HG02678 (cell line): ENCODE data around the gene SETD1B.

Experiments
- ATAC-seq: cut with Tn5 transposase; IDR thresholded peaks from one replicate; pipeline ENCODE4 v1.9.1; 2021; ENCODE audit warnings: mild to moderate bottlenecking, moderate library complexity; ENCODE audit not compliant: unreplicated experiment

Gene SETD1B

DNA sequence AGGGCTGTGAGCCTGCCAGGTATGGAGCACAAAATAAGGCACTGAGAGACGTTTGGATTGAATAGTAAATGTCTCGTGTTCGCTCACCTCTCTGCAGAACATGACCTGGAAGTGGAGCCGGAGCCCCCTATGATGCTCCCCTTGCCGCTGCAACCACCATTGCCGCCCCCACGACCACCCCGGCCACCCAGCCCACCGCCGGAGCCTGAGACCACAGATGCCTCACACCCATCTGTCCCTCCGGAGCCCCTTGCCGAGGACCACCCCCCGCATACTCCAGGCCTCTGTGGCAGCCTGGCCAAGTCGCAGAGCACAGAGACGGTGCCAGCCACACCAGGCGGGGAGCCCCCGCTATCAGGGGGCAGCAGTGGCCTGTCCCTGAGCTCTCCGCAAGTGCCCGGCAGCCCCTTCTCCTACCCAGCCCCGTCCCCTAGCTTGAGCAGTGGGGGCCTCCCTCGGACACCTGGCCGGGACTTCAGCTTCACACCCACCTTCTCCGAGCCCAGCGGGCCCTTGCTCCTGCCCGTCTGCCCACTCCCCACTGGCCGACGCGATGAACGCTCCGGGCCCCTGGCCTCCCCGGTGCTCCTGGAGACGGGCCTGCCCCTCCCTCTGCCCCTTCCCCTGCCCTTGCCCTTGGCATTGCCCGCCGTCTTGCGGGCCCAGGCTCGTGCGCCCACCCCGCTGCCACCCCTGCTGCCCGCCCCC lies 18.7 kb downstream of the SETD1B start:
- ATAC-seq, result no peak

DNA sequence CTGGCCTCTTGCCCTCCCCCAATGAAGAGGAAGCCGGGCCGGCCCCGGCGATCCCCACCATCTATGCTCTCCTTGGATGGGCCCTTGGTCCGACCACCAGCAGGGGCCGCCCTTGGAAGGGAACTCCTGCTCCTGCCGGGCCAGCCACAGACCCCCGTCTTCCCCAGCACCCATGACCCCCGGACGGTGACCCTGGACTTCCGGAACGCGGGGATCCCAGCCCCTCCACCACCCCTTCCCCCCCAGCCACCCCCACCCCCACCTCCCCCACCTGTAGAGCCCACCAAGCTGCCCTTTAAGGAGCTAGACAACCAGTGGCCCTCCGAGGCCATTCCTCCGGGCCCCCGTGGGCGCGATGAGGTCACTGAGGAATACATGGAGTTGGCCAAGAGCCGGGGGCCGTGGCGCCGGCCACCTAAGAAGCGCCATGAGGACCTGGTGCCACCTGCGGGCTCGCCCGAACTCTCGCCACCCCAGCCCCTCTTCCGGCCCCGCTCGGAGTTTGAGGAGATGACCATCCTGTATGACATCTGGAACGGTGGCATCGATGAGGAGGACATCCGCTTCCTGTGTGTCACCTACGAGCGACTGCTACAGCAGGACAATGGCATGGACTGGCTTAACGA lies 19.4 kb downstream of the SETD1B start:
- no peak for ATAC-seq

DNA sequence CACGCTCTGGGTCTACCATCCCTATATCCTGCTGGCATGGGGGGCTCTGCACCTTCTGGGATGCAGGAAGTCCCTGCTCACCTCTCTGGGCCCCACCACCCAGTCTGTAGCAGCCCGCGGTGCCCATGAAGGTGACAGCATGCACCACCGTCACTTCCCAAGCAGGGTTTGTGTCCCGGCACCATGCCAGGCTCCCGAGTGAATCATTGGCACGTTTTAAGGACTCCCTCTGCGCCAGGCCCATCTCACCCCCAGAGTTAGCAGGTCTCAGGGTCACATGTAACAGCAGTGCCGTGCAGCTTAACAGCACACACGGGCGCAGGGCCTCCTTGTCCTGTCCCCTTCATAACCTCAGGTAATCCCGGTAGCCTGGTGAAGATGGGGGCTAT lies 19.9 kb downstream of the SETD1B start:
- ATAC-seq, result no peak

DNA sequence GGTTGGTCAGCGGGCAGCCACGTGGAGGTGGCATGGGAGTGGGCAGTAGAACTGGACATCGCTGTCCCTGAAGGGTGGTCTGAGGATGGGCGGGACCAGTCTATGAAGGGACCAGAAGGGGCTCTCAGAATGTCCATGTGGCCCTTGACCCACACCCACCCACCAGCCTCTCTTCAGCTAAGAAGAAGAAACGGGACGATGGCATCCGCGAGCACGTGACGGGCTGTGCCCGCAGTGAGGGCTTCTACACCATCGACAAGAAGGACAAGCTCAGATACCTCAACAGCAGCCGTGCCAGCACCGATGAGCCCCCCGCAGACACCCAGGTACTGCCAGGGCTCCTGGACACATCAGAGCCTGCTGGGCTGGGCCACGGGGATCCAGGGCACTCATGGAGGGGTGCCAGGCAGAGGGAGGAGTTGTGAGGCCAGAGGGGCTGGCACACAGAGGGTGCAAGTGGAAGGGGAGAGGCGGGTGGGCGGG lies 21.3 kb downstream of the SETD1B start:
- no peak for ATAC-seq

DNA sequence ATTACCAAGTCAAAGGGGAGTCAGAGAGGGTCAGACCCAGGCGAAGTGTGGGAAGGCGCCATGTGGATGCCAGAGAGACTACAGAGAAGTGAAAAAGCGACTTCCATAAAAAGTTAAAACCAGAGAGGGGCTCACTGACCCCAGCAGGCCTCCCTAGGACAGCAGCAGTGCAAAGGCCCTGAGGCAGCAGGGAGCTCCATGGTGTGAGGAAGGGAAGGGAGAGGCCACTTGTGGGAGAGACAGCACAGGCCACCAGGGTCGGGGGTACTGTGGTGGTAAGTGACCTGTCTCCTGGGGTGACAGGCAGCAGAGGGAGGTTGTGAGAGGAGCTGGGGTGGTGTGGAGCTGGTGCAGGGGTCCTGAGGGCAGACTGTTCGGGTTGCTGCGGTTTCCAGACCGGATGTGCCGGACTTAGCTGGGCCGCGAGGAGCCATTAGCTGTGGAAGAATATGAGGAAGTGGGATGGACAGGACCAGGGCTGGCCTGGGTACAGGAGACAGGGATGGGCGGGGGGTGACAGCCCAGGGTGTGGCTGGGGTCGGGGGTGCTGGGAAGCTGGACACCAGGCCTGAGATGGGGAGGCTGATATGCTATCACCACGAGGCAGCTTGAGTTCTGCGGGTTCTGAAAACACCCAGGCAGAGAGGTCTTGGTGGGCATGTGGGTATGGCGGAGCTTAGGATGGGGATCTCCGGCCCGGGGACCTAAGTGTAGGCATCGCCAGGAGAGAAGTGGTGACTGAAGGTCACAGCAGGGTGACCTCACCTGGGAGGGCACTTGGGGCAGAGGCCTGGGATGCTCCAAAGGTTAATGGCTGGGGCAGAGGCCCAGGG lies 22.7 kb downstream of the SETD1B start:
- ATAC-seq, result no peak

DNA sequence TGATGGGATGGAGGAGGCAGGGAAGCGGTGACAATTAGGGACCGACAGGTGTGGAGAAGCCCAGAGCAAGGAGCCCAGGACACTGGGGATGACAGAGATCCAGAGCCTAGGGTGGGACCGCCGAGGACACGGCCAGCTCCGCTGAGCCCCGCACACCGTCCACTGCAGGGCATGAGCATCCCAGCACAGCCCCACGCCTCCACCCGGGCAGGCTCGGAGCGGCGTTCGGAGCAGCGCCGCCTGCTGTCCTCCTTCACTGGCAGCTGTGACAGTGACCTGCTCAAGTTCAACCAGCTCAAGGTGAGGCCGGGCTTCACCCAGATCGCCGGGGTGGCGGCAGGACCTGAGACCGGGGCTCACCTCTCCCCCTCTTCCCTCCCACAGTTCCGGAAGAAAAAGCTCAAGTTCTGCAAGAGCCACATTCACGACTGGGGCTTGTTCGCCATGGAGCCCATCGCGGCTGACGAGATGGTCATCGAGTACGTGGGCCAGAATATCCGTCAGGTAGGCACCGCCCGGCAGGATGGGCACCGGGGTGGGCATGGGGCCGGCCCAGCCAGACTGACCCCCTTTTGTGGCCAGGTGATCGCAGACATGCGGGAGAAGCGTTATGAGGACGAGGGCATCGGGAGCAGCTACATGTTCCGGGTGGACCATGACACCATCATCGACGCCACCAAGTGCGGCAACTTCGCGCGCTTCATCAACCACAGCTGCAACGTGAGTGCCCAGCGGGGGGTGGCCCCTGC lies 23.7 kb downstream of the SETD1B start:
- ATAC-seq, result no peak

DNA sequence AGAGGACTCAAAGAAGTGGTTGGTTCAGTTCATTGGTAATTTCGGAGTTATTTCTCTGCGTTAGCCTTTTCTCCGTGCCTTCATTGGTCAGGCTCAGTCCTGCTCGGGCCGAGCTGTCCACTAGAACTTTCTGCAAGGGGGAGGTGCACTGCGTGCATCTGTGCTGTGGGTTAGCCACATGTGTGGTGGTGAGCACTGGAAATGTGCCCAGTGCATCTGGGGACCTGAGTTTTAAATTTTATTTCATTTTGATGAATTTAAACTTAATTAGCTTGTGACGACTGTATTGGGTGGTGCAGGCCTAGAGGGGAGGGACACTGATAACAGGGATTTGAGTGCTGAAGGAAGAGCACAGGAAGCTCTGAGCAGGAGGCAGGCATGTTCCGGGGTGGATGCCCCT lies 24.5 kb downstream of the SETD1B start:
- no peak for ATAC-seq

DNA sequence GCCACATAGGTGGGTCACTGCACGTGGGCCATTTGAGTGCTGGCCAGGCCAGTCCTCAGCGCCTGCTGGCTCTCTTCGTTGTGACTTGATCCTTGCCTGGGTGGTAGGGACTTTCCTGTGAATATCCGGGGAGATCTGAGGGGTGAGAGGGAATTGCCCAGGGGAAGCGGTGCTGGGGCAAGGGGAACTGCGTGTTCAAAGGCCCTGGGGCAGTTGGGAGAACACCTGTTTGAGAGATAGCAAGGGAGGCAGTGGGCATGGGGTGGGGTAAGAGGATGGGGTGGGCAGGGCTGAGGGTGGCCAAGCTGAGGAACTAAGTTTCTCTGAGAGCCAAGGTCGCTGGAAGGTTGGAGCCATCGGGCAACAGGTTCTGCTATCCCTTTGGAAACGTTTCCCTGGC lies 25.0 kb downstream of the SETD1B start:
- ATAC-seq, result no peak

DNA sequence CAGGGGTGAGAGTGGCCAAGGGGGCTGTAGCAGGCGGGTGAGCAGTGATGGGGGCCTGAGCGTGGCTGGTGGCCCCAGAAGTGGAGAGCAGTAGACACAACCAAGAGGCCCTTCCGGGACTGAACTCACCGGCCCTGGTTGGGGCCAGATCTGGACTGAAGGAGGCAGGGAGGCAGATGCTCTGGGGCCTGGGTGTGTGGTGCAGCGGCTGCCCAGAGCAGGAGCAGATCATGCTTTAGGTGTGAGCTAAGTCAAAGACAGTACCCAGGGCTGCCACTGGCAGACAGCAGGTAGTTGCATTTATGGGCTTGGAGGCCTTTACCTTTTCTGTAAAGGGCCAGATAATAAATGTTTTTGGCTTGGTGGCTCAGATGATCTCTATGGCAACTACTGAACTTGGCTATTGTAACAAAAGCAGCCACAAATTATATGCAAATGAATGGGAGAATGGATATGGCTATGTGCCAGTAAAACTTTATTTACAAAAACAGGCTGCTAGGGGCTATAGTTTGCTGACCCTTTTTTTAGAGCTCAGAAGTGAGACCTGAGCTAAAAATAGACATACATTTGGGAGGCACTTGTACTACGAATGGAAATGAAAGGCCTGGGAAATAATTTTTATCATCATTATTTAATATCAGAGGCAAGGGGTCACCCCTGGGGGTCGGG lies 25.6 kb downstream of the SETD1B start:
- no peak for ATAC-seq

DNA sequence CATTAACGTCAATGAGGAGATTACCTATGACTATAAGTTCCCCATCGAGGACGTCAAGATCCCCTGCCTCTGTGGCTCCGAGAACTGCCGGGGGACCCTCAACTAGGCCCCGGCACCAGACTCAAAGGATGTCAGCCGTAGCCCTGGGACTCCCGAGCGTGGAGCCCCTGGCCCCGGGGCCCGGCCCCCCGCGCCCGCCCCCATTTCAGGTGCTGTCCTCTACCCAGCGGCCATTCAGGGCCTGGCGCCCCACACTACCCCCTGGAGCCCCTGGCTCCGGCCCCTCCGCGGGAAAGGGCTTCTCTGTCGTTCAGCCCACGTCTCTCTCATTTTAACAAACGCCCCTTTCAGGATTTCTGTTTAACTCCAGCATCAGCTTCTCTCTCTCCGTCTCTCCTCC lies 26.3 kb downstream of the SETD1B start:
- ATAC-seq, result no peak

DNA sequence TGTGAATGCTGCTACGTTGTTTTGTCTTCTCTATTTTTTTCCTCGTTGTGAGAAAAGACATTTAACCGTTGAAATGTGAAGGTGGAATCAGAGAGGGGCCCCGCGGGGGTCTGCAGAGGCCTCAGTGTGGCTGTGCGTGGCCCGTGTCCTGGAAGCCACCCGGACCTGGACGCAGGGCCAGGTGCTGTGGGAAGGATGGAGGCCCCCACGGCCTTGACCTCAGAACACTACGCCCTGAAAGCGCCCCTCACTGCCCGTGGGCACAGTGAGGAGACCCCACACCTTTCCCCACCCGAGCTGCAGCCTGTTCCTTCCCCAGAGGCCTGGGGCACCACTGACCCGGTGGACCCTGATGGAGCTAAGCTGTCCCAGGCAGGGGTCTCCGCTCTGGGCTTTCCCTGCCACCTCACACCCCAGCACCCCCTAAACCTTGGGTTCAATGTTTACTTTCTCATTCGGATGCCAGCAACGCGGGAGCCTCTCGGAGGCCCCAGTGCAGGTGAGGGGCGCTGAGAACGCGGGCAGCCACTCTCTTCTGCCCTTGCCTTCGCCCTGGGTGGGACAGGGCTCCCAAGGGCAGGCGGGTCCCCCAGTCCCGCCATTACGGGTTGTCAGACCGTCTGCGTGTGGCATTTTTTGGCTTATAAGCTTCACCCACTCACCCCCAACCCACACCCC lies 26.9 kb downstream of the SETD1B start:
- ATAC-seq, result no peak

DNA sequence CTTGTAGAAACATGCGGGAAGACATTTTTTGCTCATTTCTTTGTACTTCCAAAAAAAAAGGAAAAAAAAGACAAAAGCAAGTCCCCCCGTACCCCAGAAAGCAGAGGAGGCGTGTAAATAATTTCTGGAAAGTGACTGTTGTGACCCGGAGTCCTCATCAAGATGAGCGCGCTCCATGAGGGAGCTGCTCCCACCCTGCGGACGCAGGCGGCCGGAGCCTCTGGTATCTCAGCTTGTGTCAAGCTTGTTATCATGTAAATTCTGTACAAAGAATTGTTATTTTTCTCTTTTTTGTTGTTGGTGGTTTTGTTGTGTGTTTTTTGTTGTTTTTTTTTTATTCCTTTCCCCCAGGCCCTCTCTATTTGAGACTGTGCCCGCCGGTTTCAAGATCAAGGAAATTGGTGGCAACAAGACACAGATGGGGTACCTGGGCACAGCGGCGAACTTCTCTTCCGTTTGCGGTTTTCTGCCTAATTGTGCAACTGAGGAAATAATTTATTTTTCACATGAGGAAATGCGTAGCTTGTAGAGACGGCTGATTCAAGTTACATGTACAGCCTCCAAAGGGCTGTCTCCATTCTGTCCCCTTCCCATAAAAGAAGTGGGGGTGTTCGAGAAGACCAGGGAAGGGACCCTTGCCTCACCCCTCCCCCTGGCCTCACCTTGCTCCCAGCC lies 27.9 kb downstream of the SETD1B start:
- no peak for ATAC-seq

DNA sequence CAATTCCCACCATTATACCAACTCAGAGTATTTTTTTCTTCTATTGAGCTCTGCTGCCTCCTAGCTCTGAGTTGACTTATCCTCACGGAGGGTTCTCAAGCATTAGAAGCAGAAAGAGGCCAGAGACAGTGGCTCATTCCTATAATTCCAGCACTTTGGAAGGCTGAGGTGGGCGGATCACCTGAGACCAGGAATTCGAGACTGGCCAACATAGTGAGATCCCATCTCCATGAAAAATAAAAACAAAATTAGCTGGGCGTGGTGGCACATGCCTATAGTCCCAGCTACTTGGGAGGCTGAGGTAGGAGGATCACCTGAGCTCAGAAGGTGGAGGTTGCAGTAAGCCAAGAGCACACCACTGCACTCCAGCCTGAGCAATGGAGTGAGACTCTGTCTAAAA lies 33.9 kb downstream of the SETD1B start:
- ATAC-seq, result no peak

DNA sequence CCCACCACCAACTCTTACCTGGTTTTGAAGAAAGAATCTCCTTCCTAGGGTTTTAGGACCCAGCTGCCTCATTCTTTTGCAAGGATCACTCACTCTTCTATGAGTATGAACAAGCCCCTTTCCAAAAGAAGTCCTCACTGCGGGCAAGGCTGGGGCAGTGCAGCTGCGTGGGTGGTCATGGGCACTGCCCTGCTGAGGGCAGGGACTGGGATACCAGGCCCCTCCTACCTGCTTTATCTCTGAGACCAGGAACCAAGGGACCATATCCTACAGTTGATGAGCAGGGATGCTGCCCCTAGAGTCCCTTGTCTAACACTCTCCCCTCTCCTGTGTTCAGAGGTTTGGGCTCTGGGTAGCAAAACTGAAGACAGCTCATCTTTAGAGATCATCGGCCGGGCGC lies 34.3 kb downstream of the SETD1B start:
- no peak for ATAC-seq

DNA sequence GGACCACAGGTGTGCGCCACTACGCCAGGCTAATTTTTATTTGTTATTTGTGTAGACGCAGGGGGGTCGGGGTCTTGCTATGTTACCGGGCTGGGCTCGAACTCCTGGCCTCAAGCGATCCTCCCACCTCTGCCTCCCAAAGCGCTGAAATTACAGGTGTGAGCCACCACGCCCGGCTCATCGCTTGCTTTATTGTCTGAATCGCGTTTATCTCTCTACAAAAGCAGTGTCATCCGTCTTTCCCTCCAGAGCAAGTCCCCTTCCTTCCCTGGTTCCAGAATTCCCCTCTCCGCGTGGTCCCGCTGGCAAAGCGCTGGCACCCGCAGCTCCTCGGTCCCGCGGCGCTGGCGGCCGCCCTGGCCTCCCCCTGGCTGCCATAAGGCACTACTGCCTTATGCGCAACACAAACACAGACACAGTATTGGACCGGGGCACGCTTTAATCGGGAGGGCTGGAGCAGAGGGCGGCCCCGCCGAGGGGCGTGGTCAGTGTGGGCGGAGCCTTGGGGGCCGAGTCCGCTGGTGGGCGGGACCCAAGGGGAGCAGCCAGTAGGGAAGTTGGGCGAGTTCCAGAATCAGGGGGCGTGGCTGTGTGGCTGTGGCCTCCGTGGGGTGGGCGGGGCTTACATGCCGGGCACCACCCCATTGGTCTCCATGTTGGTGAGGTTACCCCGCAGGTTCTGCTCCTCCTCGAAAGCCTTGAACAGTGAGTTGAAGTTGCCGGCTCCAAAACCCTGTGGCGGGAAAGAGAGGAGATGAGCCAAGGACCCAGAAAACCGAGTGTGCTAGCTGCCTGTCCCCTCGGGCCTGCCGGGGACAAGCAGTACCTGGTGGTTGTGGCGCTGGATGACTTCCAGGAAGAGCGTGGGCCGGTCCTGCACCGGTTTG lies 35.5 kb downstream of the SETD1B start:
- peak; percentile 95 for ATAC-seq

DNA sequence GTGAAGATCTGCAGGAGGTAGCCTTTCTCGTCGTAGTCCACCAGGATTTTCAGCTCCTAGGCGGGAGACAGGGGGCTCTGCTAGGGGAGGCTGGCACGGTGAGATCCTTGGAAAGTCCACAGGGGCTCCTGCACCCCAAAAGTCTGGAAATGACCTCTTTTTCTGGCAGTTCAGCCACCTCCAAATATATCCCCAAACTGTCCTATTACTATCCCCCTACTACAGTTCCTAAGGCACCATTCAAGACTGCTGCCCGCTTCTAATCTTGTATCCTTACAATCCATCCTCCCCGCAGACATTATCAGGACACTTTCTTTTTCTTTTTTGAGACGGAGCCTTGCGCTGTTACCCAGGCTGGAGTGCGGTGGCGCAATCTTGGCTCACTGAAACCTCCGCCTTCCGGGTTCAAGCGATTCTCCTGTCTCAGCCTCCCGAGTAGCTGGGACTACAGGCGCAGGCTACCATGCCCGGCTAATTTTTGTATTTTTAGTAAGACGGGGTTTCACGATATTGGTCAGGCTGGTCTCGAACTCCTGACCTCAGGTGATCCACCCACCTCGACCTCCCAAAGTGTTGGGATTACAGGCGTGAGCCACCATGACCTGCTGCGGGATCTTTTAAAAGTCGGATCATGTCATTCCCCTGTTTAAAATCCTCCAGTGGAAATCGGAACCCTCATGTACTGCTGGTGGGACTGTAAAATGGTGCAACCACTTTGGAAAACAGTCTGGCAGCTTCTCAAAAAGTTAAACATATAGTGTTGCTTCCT lies 36.4 kb downstream of the SETD1B start:
- ATAC-seq, result no peak

DNA sequence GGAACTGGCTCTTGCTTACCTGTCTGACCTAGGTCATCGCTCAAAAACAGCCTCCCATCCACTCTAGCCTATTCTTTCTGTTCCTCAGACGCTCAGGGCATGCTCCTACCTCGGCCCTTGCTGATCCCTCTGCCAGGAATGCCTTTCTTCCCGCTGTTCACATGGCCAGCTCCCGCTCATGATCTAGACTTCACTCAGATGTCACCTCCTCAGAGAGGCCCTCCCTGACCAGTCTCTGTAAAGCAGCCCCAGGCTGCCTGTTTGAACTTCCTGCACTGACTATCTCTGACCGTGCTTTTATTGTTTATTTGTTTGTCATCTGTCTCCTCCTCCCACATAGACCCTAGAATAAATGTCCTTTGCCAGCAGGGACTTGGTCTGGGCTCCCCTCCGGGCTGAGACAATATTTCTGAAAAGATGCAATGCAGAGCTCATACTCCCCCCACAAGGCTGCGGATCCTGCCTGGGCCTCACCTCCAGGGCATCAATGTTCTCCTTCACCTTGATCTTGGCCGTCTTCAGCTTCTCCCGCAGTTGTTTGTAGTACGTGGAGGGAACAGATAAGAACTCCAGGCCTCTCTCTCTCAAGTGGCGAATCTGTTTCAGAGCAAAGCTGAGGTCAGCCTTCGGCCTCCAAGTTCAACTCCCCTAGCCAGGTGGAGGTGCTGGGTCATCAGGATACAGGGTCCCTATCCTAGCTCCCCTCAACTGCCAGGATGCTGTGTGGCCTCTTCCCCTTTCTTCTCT lies 39.6 kb downstream of the SETD1B start:
- no peak for ATAC-seq
